Sigmoid colon (tissue), 7 donors: ENCODE measurements around the gene EEF1A1. TPM values are rescaled to one million over a fixed set of nuclear protein-coding genes. Genes with fewer than 3 reads are reported as not detected.

Experiments used
- DNase-seq: peaks from one replicate; pipeline ENCODE4 v3.0.0-alpha.2; 2019
- H3K27ac ChIP-seq, 4 donors: fragments of 200-600 bp; sonication (generic); one replicate each; pipeline ENCODE4 v1.5.1; 2016 to 2019; ENCODE audit warnings: mild to moderate bottlenecking in 1 of 4
- H3K27me3 ChIP-seq, 3 donors: fragments of 200-600 bp; sonication (generic); one replicate each; pipeline ENCODE4 v1.5.1; 2019; ENCODE audit warnings: mild to moderate bottlenecking in 1 of 3
- H3K36me3 ChIP-seq, 4 donors: fragments of 200-600 bp; sonication (generic); one replicate each; pipeline ENCODE4 v1.5.1; 2016 to 2019
- H3K4me1 ChIP-seq, 4 donors: fragments of 200-600 bp; sonication (generic); one replicate each; pipeline ENCODE4 v1.5.1; 2017 to 2019
- H3K4me3 ChIP-seq, 4 donors: fragments of 200-600 bp; sonication (generic); one replicate each; pipeline ENCODE4 v1.5.1; 2017 to 2019; ENCODE audit warnings: mild to moderate bottlenecking in 2 of 4, moderate library complexity in 1 of 4
- H3K9me3 ChIP-seq, 4 donors: fragments of 200-600 bp in 3 of 4; sonication (generic) in 3 of 4; one replicate each; pipeline versions ENCODE4 v1.5.1 to v1.6.1; 2013 to 2019
- CTCF ChIP-seq, 4 experiments: fragments of 450-650 bp in 3 of 4; fragments of 200-600 bp in 1 of 4; IDR thresholded peaks; one replicate each; pipeline ENCODE4 v1.5.1; 2016 to 2019; ENCODE audit warnings: antibody characterized with exemption in 4 of 4, mild to moderate bottlenecking in 3 of 4, moderate library complexity in 2 of 4
- EP300 ChIP-seq, 4 donors: sonication (generic); formaldehyde crosslinking; IDR thresholded peaks; one replicate each; pipeline ENCODE4 v1.6.1; 2017; ENCODE audit warnings: antibody characterized with exemption in 4 of 4
- POLR2A ChIP-seq, 2 donors: fragments of 450-650 bp; IDR thresholded peaks; one replicate each; pipeline ENCODE4 v1.6.1; 2016; ENCODE audit warnings: antibody characterized with exemption in 2 of 2, mild to moderate bottlenecking in 2 of 2, moderate library complexity in 2 of 2
- POLR2AphosphoS5 ChIP-seq, 4 donors: sonication (generic); formaldehyde crosslinking; IDR thresholded peaks; one replicate each; pipeline ENCODE4 v1.6.1; 2017; ENCODE audit warnings: antibody characterized with exemption in 4 of 4
- WGBS, 2 donors: extraction: QIAGEN DNeasy Blood & Tissue Kit; methylation state at CpG; one replicate each; pipeline ENCODE4 v1.1.7; 2013; 5-methylcytosine and 5-hydroxymethylcytosine counted together
- intact Hi-C: fragments of 100-400 bp; cut with DNase I; formaldehyde crosslinking; loops from one replicate; pipeline ENCODE4 v1.15.1; 2023
- polyA plus RNA-seq, 3 donors: library from polyadenylated mRNA; stranded (reverse); fragments of 200-250 nt; gene quantifications; one replicate each; pipeline ENCODE4 v1.2.3, GENCODE V29; 2013
- total RNA-seq, 4 donors: library from RNA; depleted of rRNA; stranded (reverse); fragments of >200 nt; gene quantifications; one replicate each; pipeline ENCODE4 v1.1.0, GENCODE V29; 2016
- donor health status: healthy with polysubstance abuse.
- donor health status: Bipolar disorder and iron deficiency.
- donor health status: healthy.

The EEF1A1 gene
- total and polyA plus RNA-seq, 7 donors = 8,557 to 15,452 (median 11,827) TPM

- intact Hi-C loops = no loop called here
- TF ChIP-seq POLR2AphosphoS5 (IDR thresholded peaks at IDR 0.05) (no peak), POLR2A (IDR thresholded peaks at IDR 0.05) (no peak), EP300 (IDR thresholded peaks at IDR 0.05) (no peak), CTCF (IDR thresholded peaks at IDR 0.05) (no peak)
- H3K4me1 ChIP-seq = no peaks in the 10 kb centered on the region
- peaks cover 0 to 47% (median 16%) of the 10 kb centered on the region in 4 donors for H3K36me3 ChIP-seq
- H3K9me3 ChIP-seq = peaks cover 0 to 2% (median 0%) of the 10 kb centered on the region in 4 donors
- no peak overlapping the region for H3K27ac ChIP-seq
- no peaks in the 10 kb centered on the region for H3K27me3 ChIP-seq
- no peak overlapping the region for H3K4me3 ChIP-seq
- DNase-seq = no peak
Measured at GRCh38 chr6:73505142-73505541, 15.7 kb downstream of the EEF1A1 start.

- 91 to 92% methylated on average over 2 of the region's 2 CpGs for WGBS, 2 donors
- TF ChIP-seq POLR2AphosphoS5 (IDR thresholded peaks at IDR 0.05) (no peak), CTCF (IDR thresholded peaks at IDR 0.05) (no peak), POLR2A (IDR thresholded peaks at IDR 0.05) (no peak), EP300 (IDR thresholded peaks at IDR 0.05) (no peak)
- H3K36me3 ChIP-seq = peaks cover 0 to 57% (median 24%) of the 10 kb centered on the region in 4 donors
- H3K27ac ChIP-seq = no peak overlapping the region
- intact Hi-C loops = no loop called here
- no peak overlapping the region for H3K4me3 ChIP-seq
- no peaks in the 10 kb centered on the region for H3K4me1 ChIP-seq
- no peaks in the 10 kb centered on the region for H3K27me3 ChIP-seq
- no peak for DNase-seq
- H3K9me3 ChIP-seq = peaks cover 0 to 2% (median 0%) of the 10 kb centered on the region in 4 donors
Measured at GRCh38 chr6:73504160-73504559, 16.7 kb downstream of the EEF1A1 start.

GRCh38 chr6:73503027-73503772 lies 17.6 kb downstream of the EEF1A1 start:
- H3K4me3 ChIP-seq = no peak overlapping the region
- WGBS, 2 donors = 57 to 60% methylated on average over 2 of the region's 2 CpGs
- intact Hi-C loops = no loop called here
- peaks cover 0 to 2% (median 0%) of the 10 kb centered on the region in 4 donors for H3K9me3 ChIP-seq
- no peak overlapping the region for H3K27ac ChIP-seq
- no peak for TF ChIP-seq POLR2A (IDR thresholded peaks at IDR 0.05)
- TF ChIP-seq POLR2AphosphoS5 (IDR thresholded peaks at IDR 0.05) = no peak
- no peak for TF ChIP-seq EP300 (IDR thresholded peaks at IDR 0.05)
- TF ChIP-seq CTCF (IDR thresholded peaks at IDR 0.05) = no peak
- no peaks in the 10 kb centered on the region for H3K27me3 ChIP-seq
- H3K4me1 ChIP-seq = no peaks in the 10 kb centered on the region
- DNase-seq = no peak
- peaks cover 1 to 66% (median 31%) of the 10 kb centered on the region in 4 donors for H3K36me3 ChIP-seq

- WGBS, 2 donors = 95 to 98% methylated on average over 3 of the region's 3 CpGs
- Histone ChIP-seq H3K9me3 (no peaks in the 10 kb centered on the region), H3K4me3 (no peak overlapping the region), H3K4me1 (no peaks in the 10 kb centered on the region), H3K27ac (no peak overlapping the region), H3K27me3 (no peaks in the 10 kb centered on the region), H3K36me3 (peaks cover 20 to 97% (median 51%) of the 10 kb centered on the region in 4 donors)
- no peak for DNase-seq
- no peak for TF ChIP-seq POLR2A (IDR thresholded peaks at IDR 0.05)
- no peak for TF ChIP-seq EP300 (IDR thresholded peaks at IDR 0.05)
- no peak for TF ChIP-seq CTCF (IDR thresholded peaks at IDR 0.05)
- no peak for TF ChIP-seq POLR2AphosphoS5 (IDR thresholded peaks at IDR 0.05)
- intact Hi-C loops = no loop called here
Measured at GRCh38 chr6:73497915-73498314, 22.9 kb downstream of the EEF1A1 start.
